Neural cell (in vitro differentiated cells): ENCODE measurements around the gene SIGLEC10. TPM values are rescaled to one million over a fixed set of nuclear protein-coding genes. Genes with fewer than 3 reads are reported as not detected.

ENCODE experiments used
- H2AFZ ChIP-seq: fragments of 200-600, 300-800 bp; sonication (generic), shearing (Covaris generic); 2 replicates; pipeline ENCODE4 v1.6.0; 2014; ENCODE audit warnings: low read depth, mild to moderate bottlenecking, antibody characterized with exemption, low read length, moderate library complexity
- H3F3A ChIP-seq: fragments of 200-600 bp; shearing (Covaris generic); 2 replicates; pipeline ENCODE4 v1.6.1; 2016; ENCODE audit warnings: mild to moderate bottlenecking, moderate library complexity, mixed read lengths, antibody characterized with exemption, low read length; ENCODE audit not compliant: insufficient read depth, poor library complexity, severe bottlenecking
- H3K27ac ChIP-seq: fragments of 200-600, 300-800 bp; sonication (generic), shearing (Covaris generic); 2 replicates; pipeline ENCODE4 v1.5.1; 2014; ENCODE audit warnings: mild to moderate bottlenecking, low read length, moderate library complexity
- H3K27me3 ChIP-seq: fragments of 300-800, 200-600 bp; sonication (generic), shearing (Covaris generic); 2 replicates; pipeline ENCODE4 v1.6.0; 2014; ENCODE audit warnings: mild to moderate bottlenecking, low read depth, low read length, moderate library complexity; ENCODE audit not compliant: insufficient read depth
- H3K36me3 ChIP-seq: fragments of 300-800, 200-600 bp; sonication (generic), shearing (Covaris generic); 2 replicates; pipeline ENCODE4 v1.5.1; 2014; ENCODE audit warnings: mild to moderate bottlenecking, antibody characterized with exemption, low read length, moderate library complexity; ENCODE audit not compliant: insufficient read depth
- H3K4me2 ChIP-seq: fragments of 300-800, 200-600 bp; sonication (generic), shearing (Covaris generic); 2 replicates; pipeline ENCODE4 v1.6.0; 2014; ENCODE audit warnings: mild to moderate bottlenecking, low read length
- H3K4me3 ChIP-seq: fragments of 300-800, 200-600 bp; sonication (generic), shearing (Covaris generic); 2 replicates; pipeline ENCODE4 v1.5.1; 2014; ENCODE audit warnings: mild to moderate bottlenecking, low read length, moderate library complexity
- H3K79me2 ChIP-seq: fragments of 200-600 bp; shearing (Covaris generic); replicated peaks from 2 replicates; pipeline ENCODE4 v1.6.0; 2014; ENCODE audit warnings: mild to moderate bottlenecking, low read length, moderate library complexity; ENCODE audit not compliant: insufficient read depth
- H3K9ac ChIP-seq: fragments of 300-800, 200-600 bp; sonication (generic), shearing (Covaris generic); 2 replicates; pipeline ENCODE4 v1.6.1; 2016; ENCODE audit warnings: mild to moderate bottlenecking, low read length, mixed read lengths
- H3K9me2 ChIP-seq: fragments of 200-600 bp; shearing (Covaris generic); 2 replicates; pipeline ENCODE4 v1.6.1; 2016; ENCODE audit warnings: mild to moderate bottlenecking, low read length, mixed read lengths; ENCODE audit not compliant: insufficient read depth
- H3K9me3 ChIP-seq: fragments of 200-600, 300-800 bp; sonication (generic), shearing (Covaris generic); 2 replicates; pipeline ENCODE4 v1.6.1; 2016; ENCODE audit warnings: mild to moderate bottlenecking, mixed run types, low read length, moderate library complexity, mixed read lengths
- H4K20me1 ChIP-seq: fragments of 200-600 bp; shearing (Covaris generic); 2 replicates; pipeline ENCODE4 v1.6.1; 2016; ENCODE audit warnings: mild to moderate bottlenecking, mixed run types; ENCODE audit not compliant: insufficient read depth
- EP300 ChIP-seq: fragments of 450-650 bp; conservative IDR thresholded peaks from 2 replicates; pipeline ENCODE4 v1.6.1; 2014; ENCODE audit warnings: antibody characterized with exemption, mild to moderate bottlenecking, moderate library complexity; ENCODE audit not compliant: poor library complexity, severe bottlenecking
- EZH2 ChIP-seq: fragments of 200-600, 300-800 bp; shearing (Covaris generic), sonication (generic); IDR thresholded peaks from 2 replicates; pipeline ENCODE4 v1.6.1; 2014; ENCODE audit warnings: antibody characterized with exemption, low read length, borderline replicate concordance, mild to moderate bottlenecking; ENCODE audit not compliant: insufficient read depth, poor library complexity, severe bottlenecking
- MXI1 ChIP-seq: fragments of 450-650 bp; conservative IDR thresholded peaks from 2 replicates; pipeline ENCODE4 v1.6.1; 2014; ENCODE audit warnings: antibody characterized with exemption, mild to moderate bottlenecking; ENCODE audit not compliant: poor library complexity, severe bottlenecking
- POLR2AphosphoS5 ChIP-seq: IDR thresholded peaks from 2 replicates; pipeline ENCODE4 v1.6.1; 2012
- RAD21 ChIP-seq: fragments of 450-650 bp; conservative IDR thresholded peaks from 2 replicates; pipeline ENCODE4 v1.6.1; 2014; ENCODE audit warnings: antibody characterized with exemption, mild to moderate bottlenecking, moderate library complexity
- SMC3 ChIP-seq: fragments of 450-650 bp; conservative IDR thresholded peaks from 2 replicates; pipeline ENCODE4 v1.6.1; 2014; ENCODE audit warnings: antibody characterized with exemption, mild to moderate bottlenecking, moderate library complexity; ENCODE audit not compliant: poor library complexity
- TAF1 ChIP-seq: IDR thresholded peaks from 2 replicates; pipeline ENCODE4 v1.6.1; 2012; ENCODE audit warnings: low read depth
- polyA plus RNA-seq: library from polyadenylated mRNA; depleted of rRNA; stranded (reverse); fragments of >200 nt; gene quantifications from 2 replicates; pipeline ENCODE4 v1.2.3, GENCODE V29; 2014
- TF ChIP-seq, protein P1 (sequence below): IDR thresholded peaks from 2 replicates; pipeline ENCODE4 v1.6.1; 2012; ENCODE audit warnings: borderline replicate concordance
- TF ChIP-seq, protein P2 (sequence below): fragments of 450-650 bp; IDR thresholded peaks from 2 replicates; pipeline ENCODE4 v1.5.1; 2014; ENCODE audit warnings: antibody characterized with exemption, mild to moderate bottlenecking, moderate library complexity; ENCODE audit not compliant: poor library complexity, severe bottlenecking

Gene SIGLEC10
- polyA plus RNA-seq, 1 donor from 2014 or later = not detected

DNA sequence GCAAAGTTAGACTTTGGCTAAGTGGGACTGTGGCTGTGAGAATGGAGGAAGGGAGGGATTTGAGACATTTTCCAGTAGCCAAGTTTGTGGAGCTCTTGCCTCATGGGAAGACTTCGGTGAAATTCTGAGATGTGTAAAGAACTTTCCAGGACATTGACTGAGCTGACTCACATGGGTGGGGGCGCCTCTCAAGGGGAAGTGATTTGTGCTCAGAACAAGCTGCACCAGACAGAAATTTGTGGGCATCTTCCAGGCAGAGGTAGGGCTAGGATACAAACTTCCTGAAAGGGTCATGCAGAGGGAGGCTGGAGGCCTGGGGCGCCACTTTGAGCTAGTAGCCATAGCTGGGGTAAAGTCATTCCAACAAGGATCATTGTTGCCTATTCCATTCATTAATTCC is 9.8 kb upstream of the SIGLEC10 start:
- Histone ChIP-seq H3K36me3 (no peaks in the 10 kb centered on the region), H3K9ac (no peak overlapping the region), H3K9me3 (no peaks in the 10 kb centered on the region), H3K4me3 (no peak overlapping the region), H2AFZ (no peak overlapping the region), H3K27ac (no peak overlapping the region), H3K9me2 (no peaks in the 10 kb centered on the region), H3F3A (no peaks in the 10 kb centered on the region), H4K20me1 (no peaks in the 10 kb centered on the region), H3K4me2 (no peak overlapping the region), H3K27me3 (no peaks in the 10 kb centered on the region), H3K79me2 (no peaks in the 10 kb centered on the region)
- no peak for TF ChIP-seq RAD21
- TF ChIP-seq TAF1 = no peak
- no peak for TF ChIP-seq SMC3
- TF ChIP-seq, protein P1, sequence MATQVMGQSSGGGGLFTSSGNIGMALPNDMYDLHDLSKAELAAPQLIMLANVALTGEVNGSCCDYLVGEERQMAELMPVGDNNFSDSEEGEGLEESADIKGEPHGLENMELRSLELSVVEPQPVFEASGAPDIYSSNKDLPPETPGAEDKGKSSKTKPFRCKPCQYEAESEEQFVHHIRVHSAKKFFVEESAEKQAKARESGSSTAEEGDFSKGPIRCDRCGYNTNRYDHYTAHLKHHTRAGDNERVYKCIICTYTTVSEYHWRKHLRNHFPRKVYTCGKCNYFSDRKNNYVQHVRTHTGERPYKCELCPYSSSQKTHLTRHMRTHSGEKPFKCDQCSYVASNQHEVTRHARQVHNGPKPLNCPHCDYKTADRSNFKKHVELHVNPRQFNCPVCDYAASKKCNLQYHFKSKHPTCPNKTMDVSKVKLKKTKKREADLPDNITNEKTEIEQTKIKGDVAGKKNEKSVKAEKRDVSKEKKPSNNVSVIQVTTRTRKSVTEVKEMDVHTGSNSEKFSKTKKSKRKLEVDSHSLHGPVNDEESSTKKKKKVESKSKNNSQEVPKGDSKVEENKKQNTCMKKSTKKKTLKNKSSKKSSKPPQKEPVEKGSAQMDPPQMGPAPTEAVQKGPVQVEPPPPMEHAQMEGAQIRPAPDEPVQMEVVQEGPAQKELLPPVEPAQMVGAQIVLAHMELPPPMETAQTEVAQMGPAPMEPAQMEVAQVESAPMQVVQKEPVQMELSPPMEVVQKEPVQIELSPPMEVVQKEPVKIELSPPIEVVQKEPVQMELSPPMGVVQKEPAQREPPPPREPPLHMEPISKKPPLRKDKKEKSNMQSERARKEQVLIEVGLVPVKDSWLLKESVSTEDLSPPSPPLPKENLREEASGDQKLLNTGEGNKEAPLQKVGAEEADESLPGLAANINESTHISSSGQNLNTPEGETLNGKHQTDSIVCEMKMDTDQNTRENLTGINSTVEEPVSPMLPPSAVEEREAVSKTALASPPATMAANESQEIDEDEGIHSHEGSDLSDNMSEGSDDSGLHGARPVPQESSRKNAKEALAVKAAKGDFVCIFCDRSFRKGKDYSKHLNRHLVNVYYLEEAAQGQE = no peak
- TF ChIP-seq POLR2AphosphoS5 = no peak
- no peak for TF ChIP-seq EP300
- no peak for TF ChIP-seq MXI1

DNA sequence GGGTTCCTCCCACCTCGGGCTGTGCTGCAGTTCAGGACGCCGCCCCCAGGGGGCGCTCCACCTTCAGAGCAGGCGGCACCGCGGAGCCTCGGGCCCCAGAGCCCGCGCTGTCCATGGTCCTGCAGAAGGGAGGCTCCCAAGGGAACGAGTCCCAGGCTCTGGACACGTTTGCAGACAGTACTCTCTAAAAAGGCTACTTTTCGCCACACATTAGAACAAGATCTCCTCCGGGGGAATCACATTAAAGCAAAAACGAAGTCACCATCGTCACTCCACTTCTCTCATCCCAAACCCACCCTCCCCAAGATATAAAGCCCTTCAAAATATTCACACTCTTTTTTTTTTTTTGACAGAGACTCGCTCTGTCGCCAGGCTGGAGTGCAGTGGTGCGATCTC is 4.6 kb upstream of the SIGLEC10 start:
- TF ChIP-seq POLR2AphosphoS5 (no peak), EP300 (no peak), MXI1 (no peak), RAD21 (no peak), SMC3 (no peak), TAF1 (no peak), EZH2 (no peak)
- TF ChIP-seq, protein P1 = peak; percentile 91
- TF ChIP-seq, protein P2, sequence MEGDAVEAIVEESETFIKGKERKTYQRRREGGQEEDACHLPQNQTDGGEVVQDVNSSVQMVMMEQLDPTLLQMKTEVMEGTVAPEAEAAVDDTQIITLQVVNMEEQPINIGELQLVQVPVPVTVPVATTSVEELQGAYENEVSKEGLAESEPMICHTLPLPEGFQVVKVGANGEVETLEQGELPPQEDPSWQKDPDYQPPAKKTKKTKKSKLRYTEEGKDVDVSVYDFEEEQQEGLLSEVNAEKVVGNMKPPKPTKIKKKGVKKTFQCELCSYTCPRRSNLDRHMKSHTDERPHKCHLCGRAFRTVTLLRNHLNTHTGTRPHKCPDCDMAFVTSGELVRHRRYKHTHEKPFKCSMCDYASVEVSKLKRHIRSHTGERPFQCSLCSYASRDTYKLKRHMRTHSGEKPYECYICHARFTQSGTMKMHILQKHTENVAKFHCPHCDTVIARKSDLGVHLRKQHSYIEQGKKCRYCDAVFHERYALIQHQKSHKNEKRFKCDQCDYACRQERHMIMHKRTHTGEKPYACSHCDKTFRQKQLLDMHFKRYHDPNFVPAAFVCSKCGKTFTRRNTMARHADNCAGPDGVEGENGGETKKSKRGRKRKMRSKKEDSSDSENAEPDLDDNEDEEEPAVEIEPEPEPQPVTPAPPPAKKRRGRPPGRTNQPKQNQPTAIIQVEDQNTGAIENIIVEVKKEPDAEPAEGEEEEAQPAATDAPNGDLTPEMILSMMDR = peak; percentile 48
- Histone ChIP-seq H4K20me1 (no peaks in the 10 kb centered on the region), H3F3A (no peaks in the 10 kb centered on the region), H3K4me3 (no peak overlapping the region), H3K4me2 (no peak overlapping the region), H3K9me3 (no peaks in the 10 kb centered on the region), H3K36me3 (no peaks in the 10 kb centered on the region), H2AFZ (no peak overlapping the region), H3K27me3 (no peaks in the 10 kb centered on the region), H3K79me2 (no peaks in the 10 kb centered on the region), H3K9me2 (no peaks in the 10 kb centered on the region), H3K27ac (no peak overlapping the region), H3K9ac (no peak overlapping the region)
